ENCODE data around the gene C10orf120. TPM values are rescaled to one million over a fixed set of nuclear protein-coding genes. Genes with fewer than 3 reads are reported as not detected.

C10orf120 gene
- total RNA-seq, 1 donor from 2014 or later: not detected

- Histone ChIP-seq H3K27me3 (ENCODE audit: control insufficient read depth, insufficient read depth, low read length) (peaks cover 2% of the 10 kb centered on the region), H3K36me3 (ENCODE audit: control insufficient read depth, insufficient read depth, low read length) (no peaks in the 10 kb centered on the region), H3K4me3 (ENCODE audit: low read depth, low read length) (no peak overlapping the region)
- no peak for DNase-seq (ENCODE audit: low read depth)
- no peak for TF ChIP-seq CTCF (IDR thresholded peaks at IDR 0.05; ENCODE audit: insufficient read depth, low read length, poor library complexity, severe bottlenecking)
Measured at GRCh38 chr10:122709971-122710370, 10.3 kb upstream of the C10orf120 start.

GRCh38 chr10:122707535-122707934, 7.9 kb upstream of the C10orf120 start:
- no peak for TF ChIP-seq CTCF (IDR thresholded peaks at IDR 0.05; ENCODE audit: insufficient read depth, low read length, poor library complexity, severe bottlenecking)
- H3K36me3 ChIP-seq (ENCODE audit: control insufficient read depth, insufficient read depth, low read length): no peaks in the 10 kb centered on the region
- H3K27me3 ChIP-seq (ENCODE audit: control insufficient read depth, insufficient read depth, low read length): peaks cover 5% of the 10 kb centered on the region
- DNase-seq (ENCODE audit: low read depth): no peak
- no peak overlapping the region for H3K4me3 ChIP-seq (ENCODE audit: low read depth, low read length)

GRCh38 chr10:122706947-122707346, 7.3 kb upstream of the C10orf120 start:
- no peak for DNase-seq (ENCODE audit: low read depth)
- H3K36me3 ChIP-seq (ENCODE audit: control insufficient read depth, insufficient read depth, low read length): no peaks in the 10 kb centered on the region
- no peak for TF ChIP-seq CTCF (IDR thresholded peaks at IDR 0.05; ENCODE audit: insufficient read depth, low read length, poor library complexity, severe bottlenecking)
- no peak overlapping the region for H3K4me3 ChIP-seq (ENCODE audit: low read depth, low read length)
- peaks cover 5% of the 10 kb centered on the region for H3K27me3 ChIP-seq (ENCODE audit: control insufficient read depth, insufficient read depth, low read length)

- peaks cover 2% of the 10 kb centered on the region for H3K27me3 ChIP-seq (ENCODE audit: control insufficient read depth, insufficient read depth, low read length)
- no peaks in the 10 kb centered on the region for H3K36me3 ChIP-seq (ENCODE audit: control insufficient read depth, insufficient read depth, low read length)
- H3K4me3 ChIP-seq (ENCODE audit: low read depth, low read length): no peak overlapping the region
- no peak for DNase-seq (ENCODE audit: low read depth)
- no peak for TF ChIP-seq CTCF (IDR thresholded peaks at IDR 0.05; ENCODE audit: insufficient read depth, low read length, poor library complexity, severe bottlenecking)
Measured at GRCh38 chr10:122706467-122706866, 6.8 kb upstream of the C10orf120 start.

- no peak overlapping the region for H3K4me3 ChIP-seq (ENCODE audit: low read depth, low read length)
- H3K27me3 ChIP-seq (ENCODE audit: control insufficient read depth, insufficient read depth, low read length): peaks cover 2% of the 10 kb centered on the region
- DNase-seq (ENCODE audit: low read depth): peak; percentile 2
- no peaks in the 10 kb centered on the region for H3K36me3 ChIP-seq (ENCODE audit: control insufficient read depth, insufficient read depth, low read length)
- peak; percentile 98 for TF ChIP-seq CTCF (IDR thresholded peaks at IDR 0.05; ENCODE audit: insufficient read depth, low read length, poor library complexity, severe bottlenecking)
Measured at GRCh38 chr10:122703483-122704448, 4.1 kb upstream of the C10orf120 start.
